HepG2 (cell line): ENCODE results near the gene BST1. TPM values are rescaled to one million over a fixed set of nuclear protein-coding genes. Genes with fewer than 3 reads are reported as not detected.

Experiments
- ADNP ChIP-seq: sonication (generic); formaldehyde crosslinking; IDR thresholded peaks from 2 replicates; pipeline ENCODE4 v1.4.0; 2020; ENCODE audit warnings: missing genetic modification reagents
- ELK4 ChIP-seq: sonication (generic); formaldehyde crosslinking; IDR thresholded peaks from 2 replicates; pipeline ENCODE4 v1.9.0; 2021; ENCODE audit warnings: missing genetic modification reagents, borderline replicate concordance
- HOXD1 ChIP-seq: sonication (generic); formaldehyde crosslinking; IDR thresholded peaks from 2 replicates; pipeline ENCODE4 v1.5.0; 2020; ENCODE audit warnings: missing genetic modification reagents
- MXD1 ChIP-seq: sonication (generic); formaldehyde crosslinking; IDR thresholded peaks from 2 replicates; pipeline ENCODE4 v1.4.0; 2020; ENCODE audit warnings: mild to moderate bottlenecking, missing genetic modification reagents
- NFE2L2 ChIP-seq: fragments of 150-350 bp; IDR thresholded peaks from 2 replicates; pipeline ENCODE4 v1.6.1; 2014; ENCODE audit warnings: low read length
- NFKBIZ ChIP-seq: IDR thresholded peaks from 2 replicates; pipeline ENCODE4 v1.6.1; 2018; ENCODE audit warnings: missing genetic modification reagents, missing compliant biosample characterization
- PHF20 ChIP-seq: sonication (generic); formaldehyde crosslinking; IDR thresholded peaks from 2 replicates; pipeline ENCODE4 v1.5.0; 2020; ENCODE audit warnings: mild to moderate bottlenecking, missing genetic modification reagents
- SNRNP70 ChIP-seq: fragments of 200-400 bp; formaldehyde crosslinking; IDR thresholded peaks from 2 replicates; pipeline ENCODE4 v1.6.1; 2017; ENCODE audit warnings: mild to moderate bottlenecking, low read depth, low read length, moderate library complexity
- SSRP1 ChIP-seq: IDR thresholded peaks from 2 replicates; pipeline ENCODE4 v1.6.1; 2016; ENCODE audit warnings: control low read depth
- SYNCRIP ChIP-seq: fragments of 200-400 bp; formaldehyde crosslinking; IDR thresholded peaks from 2 replicates; pipeline ENCODE4 v1.6.1; 2018; ENCODE audit warnings: mild to moderate bottlenecking, low read depth, low read length; ENCODE audit not compliant: insufficient read depth
- TAF1 ChIP-seq: sonication (generic); formaldehyde crosslinking; IDR thresholded peaks from 2 replicates; pipeline ENCODE4 v1.4.0; 2020; ENCODE audit warnings: missing genetic modification reagents
- TBX2 ChIP-seq: sonication (generic); formaldehyde crosslinking; IDR thresholded peaks from 2 replicates; pipeline ENCODE4 v1.5.0; 2020; ENCODE audit warnings: missing genetic modification reagents, mild to moderate bottlenecking, borderline replicate concordance
- ZBTB37 ChIP-seq: sonication (generic); formaldehyde crosslinking; IDR thresholded peaks from 2 replicates; pipeline ENCODE4 v1.4.0; 2020; ENCODE audit warnings: mild to moderate bottlenecking, missing genetic modification reagents
- ZHX2 ChIP-seq, 2 experiments: sonication (generic) in 1 of 2; formaldehyde crosslinking in 1 of 2; IDR thresholded peaks; 2 replicates each; pipeline versions ENCODE4 v1.6.1 to v1.9.0; 2014 to 2022; ENCODE audit warnings: antibody characterized with exemption in 1 of 2, borderline replicate concordance in 1 of 2, inconsistent platforms in 1 of 2, low read depth in 1 of 2, missing genetic modification reagents in 1 of 2
- ZNF205 ChIP-seq: IDR thresholded peaks from 2 replicates; pipeline ENCODE4 v1.6.1; 2018; ENCODE audit warnings: missing biosample characterization, missing genetic modification reagents
- ZNF275 ChIP-seq: sonication (generic); formaldehyde crosslinking; IDR thresholded peaks from 2 replicates; pipeline ENCODE4 v1.8.0; 2022; ENCODE audit warnings: missing genetic modification reagents, mild to moderate bottlenecking, inconsistent platforms, borderline replicate concordance
- ZNF660 ChIP-seq: sonication (generic); formaldehyde crosslinking; IDR thresholded peaks from 2 replicates; pipeline ENCODE4 v1.5.1; 2020; ENCODE audit warnings: mild to moderate bottlenecking, low read depth, missing genetic modification reagents, borderline replicate concordance
- ZSCAN29 ChIP-seq: sonication (generic); formaldehyde crosslinking; conservative IDR thresholded peaks from 2 replicates; pipeline ENCODE4 v1.4.0; 2020; ENCODE audit warnings: mild to moderate bottlenecking, missing genetic modification reagents
- polyA plus RNA-seq, 8 experiments: library from polyadenylated mRNA; depleted of rRNA in 3 of 8; stranded (reverse) in 7 of 8; unstranded in 1 of 8; fragments of >200 nt; fragmentation: Illumina TruSeq in 4 of 8; extraction: Trizol in 4 of 8; gene quantifications; 2 replicates each; pipeline versions ENCODE4 v1.2.1 to v1.2.3, GENCODE V29; 2011 to 2016; ENCODE audit warnings: low read depth in 4 of 8, missing spikeins in 1 of 8, mixed read lengths in 1 of 8; ENCODE audit not compliant: insufficient read depth in 1 of 8
- total RNA-seq, 5 experiments: library from RNA; depleted of rRNA; stranded (reverse); fragments of >200 nt; fragmentation: Illumina TruSeq; extraction: Trizol; gene quantifications; 2 replicates each; pipeline ENCODE4 v1.2.3, GENCODE V29; 2016; ENCODE audit warnings: low read depth in 1 of 5

BST1 gene
- total and polyA plus RNA-seq, 2 of the 13 experiments (the other 11 are each of a cell fraction or from before 2014, with no cell fraction given): 0.09 to 0.49 TPM

GRCh38 chr4:15681372-15682241, 21.3 kb upstream of the BST1 start, which contains the start of gene FAM200B (continued):
- no peak for TF ChIP-seq NFE2L2
- 0 out of 2 replicates have a peak, but pooled peaks have one; percentile 36 for TF ChIP-seq ZSCAN29 (CRISPR knock-in tag)
- peak; percentile 86; the same call in 1 of the 2 replicates for TF ChIP-seq MXD1 (CRISPR knock-in tag)
- peak; percentile 62; the same call in 1 of the 2 replicates for TF ChIP-seq ZHX2 (IDR thresholded peaks at IDR 0.05; ENCODE audit: low read depth)
- TF ChIP-seq ZHX2 (CRISPR knock-in tag; IDR thresholded peaks at IDR 0.05; ENCODE audit: borderline replicate concordance): no peak
- no peak for TF ChIP-seq ELK4 (CRISPR knock-in tag)
- peak; percentile 92 for TF ChIP-seq TAF1 (CRISPR knock-in tag)
- peak; percentile 12; the same call in 1 of the 2 replicates for TF ChIP-seq HOXD1 (CRISPR knock-in tag)
- peak; percentile 22; the same call in 1 of the 2 replicates for TF ChIP-seq NFKBIZ (CRISPR knock-in tag)
- no peak for TF ChIP-seq SSRP1 (CRISPR knock-in tag)
- no peak for TF ChIP-seq ZBTB37 (CRISPR knock-in tag)
- no peak for TF ChIP-seq ADNP (CRISPR knock-in tag)
- TF ChIP-seq SNRNP70: no peak
- TF ChIP-seq TBX2 (CRISPR knock-in tag): peak; percentile 87
- peak; percentile 99 for TF ChIP-seq ZNF205 (CRISPR knock-in tag)
- no peak for TF ChIP-seq ZNF660 (CRISPR knock-in tag)
- no peak for TF ChIP-seq SYNCRIP
- TF ChIP-seq PHF20 (CRISPR knock-in tag): peak; percentile 78
- TF ChIP-seq ZNF275 (CRISPR knock-in tag): no peak
